Natural killer cell (primary cell): Measurements from ENCODE around the gene UBE2I. TPM values are rescaled to one million over a fixed set of nuclear protein-coding genes. Genes with fewer than 3 reads are reported as not detected.
A peak's percentile ranks its signal among the peaks of the same experiment; 100 is the strongest.

Source experiments
- ATAC-seq, 3 donors: fragments of 150-1000 bp in 2 of 3; fragments of 200-7000 bp in 1 of 3; cut with Tn5 transposase; 1 replicate in 1 of 3; 2 replicates in 2 of 3; pipeline ENCODE4 v1.10.0; 2021; ENCODE audit warnings: mild to moderate bottlenecking in 2 of 3, moderate library complexity in 2 of 3
- DNase-seq, 2 donors: peaks; one replicate each; pipeline versions ENCODE4 v3.0.0 to v3.0.0-alpha.2; 2013 to 2021; ENCODE audit warnings: mixed read lengths in 1 of 2
- H3K27ac ChIP-seq: one replicate; pipeline ENCODE4 v1.5.1; 2013; ENCODE audit warnings: mild to moderate bottlenecking, low read length
- H3K27me3 ChIP-seq: one replicate; pipeline ENCODE4 v1.6.1; 2013; ENCODE audit warnings: low read length; ENCODE audit not compliant: control insufficient read depth, insufficient read depth
- H3K36me3 ChIP-seq: one replicate; pipeline ENCODE4 v1.6.1; 2013; ENCODE audit warnings: low read length; ENCODE audit not compliant: control insufficient read depth, insufficient read depth
- H3K4me1 ChIP-seq: one replicate; pipeline ENCODE4 v1.6.1; 2013; ENCODE audit warnings: low read length; ENCODE audit not compliant: control insufficient read depth, insufficient read depth
- H3K4me3 ChIP-seq: one replicate; pipeline ENCODE4 v1.5.1; 2013; ENCODE audit warnings: low read length
- H3K9me3 ChIP-seq: one replicate; pipeline ENCODE4 v1.6.1; 2013; ENCODE audit warnings: low read length; ENCODE audit not compliant: control insufficient read depth, insufficient read depth
- H3K27ac Mint-ChIP-seq, 2 donors: one replicate each; pipeline ENCODE4 v1.8.0; 2022; ENCODE audit warnings: mild to moderate bottlenecking in 2 of 2, mixed read lengths in 2 of 2, moderate library complexity in 1 of 2
- H3K27me3 Mint-ChIP-seq, 2 donors: one replicate each; pipeline ENCODE4 v1.8.0; 2022; ENCODE audit warnings: low read depth in 2 of 2, mixed read lengths in 2 of 2
- H3K36me3 Mint-ChIP-seq: one replicate; pipeline ENCODE4 v1.8.0; 2022; ENCODE audit warnings: mixed read lengths
- H3K4me1 Mint-ChIP-seq, 2 donors: one replicate each; pipeline ENCODE4 v1.8.0; 2022; ENCODE audit warnings: mixed read lengths in 2 of 2
- H3K4me3 Mint-ChIP-seq: one replicate; pipeline ENCODE4 v1.8.0; 2022; ENCODE audit warnings: mild to moderate bottlenecking, moderate library complexity, mixed read lengths
- H3K9me3 Mint-ChIP-seq, 2 donors: one replicate each; pipeline ENCODE4 v1.8.0; 2022; ENCODE audit warnings: mixed read lengths in 2 of 2
- WGBS: methylation state at CpG from one replicate; pipeline ENCODE4 v1.1.7; 2013; ENCODE audit warnings: missing lambda C conversion rate; ENCODE audit not compliant: insufficient coverage; 5-methylcytosine and 5-hydroxymethylcytosine counted together
- intact Hi-C: fragments of 100-400 bp; cut with micrococcal nuclease; formaldehyde crosslinking; loops from one replicate; pipeline ENCODE4 v1.14.2; 2022
- total RNA-seq, 4 donors: library from RNA; stranded (reverse); fragments of 120-200 nt in 1 of 4; gene quantifications; one replicate each; pipeline versions ENCODE4 v1.2.3 to v1.2.4, GENCODE V29; 2013 to 2022
- TF ChIP-seq, protein P1 (sequence below): fragments of 200-600 bp; IDR thresholded peaks from one replicate; pipeline ENCODE4 v1.8.0; 2022; ENCODE audit warnings: antibody characterized with exemption

UBE2I gene
- total RNA-seq, 3 donors from 2014 or later (not counting 1 experiment from before 2014, with no cell fraction given), result 367 to 412 (median 383) TPM

GRCh38 chr16:1349351-1349750 lies 39.9 kb downstream of the UBE2I start:
- Mint-ChIP-seq H3K4me1 (peaks cover 18 to 35% of the 10 kb centered on the region in 2 donors), H3K4me3 (no peak overlapping the region), H3K27me3 (no peaks in the 10 kb centered on the region), H3K36me3 (no peaks in the 10 kb centered on the region), H3K27ac (no peak overlapping the region), H3K9me3 (no peaks in the 10 kb centered on the region)
- 96% methylated on average over 16 of the region's 16 CpGs for WGBS
- TF ChIP-seq, protein P1, sequence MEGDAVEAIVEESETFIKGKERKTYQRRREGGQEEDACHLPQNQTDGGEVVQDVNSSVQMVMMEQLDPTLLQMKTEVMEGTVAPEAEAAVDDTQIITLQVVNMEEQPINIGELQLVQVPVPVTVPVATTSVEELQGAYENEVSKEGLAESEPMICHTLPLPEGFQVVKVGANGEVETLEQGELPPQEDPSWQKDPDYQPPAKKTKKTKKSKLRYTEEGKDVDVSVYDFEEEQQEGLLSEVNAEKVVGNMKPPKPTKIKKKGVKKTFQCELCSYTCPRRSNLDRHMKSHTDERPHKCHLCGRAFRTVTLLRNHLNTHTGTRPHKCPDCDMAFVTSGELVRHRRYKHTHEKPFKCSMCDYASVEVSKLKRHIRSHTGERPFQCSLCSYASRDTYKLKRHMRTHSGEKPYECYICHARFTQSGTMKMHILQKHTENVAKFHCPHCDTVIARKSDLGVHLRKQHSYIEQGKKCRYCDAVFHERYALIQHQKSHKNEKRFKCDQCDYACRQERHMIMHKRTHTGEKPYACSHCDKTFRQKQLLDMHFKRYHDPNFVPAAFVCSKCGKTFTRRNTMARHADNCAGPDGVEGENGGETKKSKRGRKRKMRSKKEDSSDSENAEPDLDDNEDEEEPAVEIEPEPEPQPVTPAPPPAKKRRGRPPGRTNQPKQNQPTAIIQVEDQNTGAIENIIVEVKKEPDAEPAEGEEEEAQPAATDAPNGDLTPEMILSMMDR, result no peak
- Histone ChIP-seq H3K27me3 (no peaks in the 10 kb centered on the region), H3K9me3 (no peaks in the 10 kb centered on the region), H3K4me3 (no peak overlapping the region), H3K36me3 (peaks cover 12% of the 10 kb centered on the region), H3K27ac (no peak overlapping the region), H3K4me1 (peaks cover 25% of the 10 kb centered on the region)
- DNase-seq, result no peak
- no peak for ATAC-seq
- intact Hi-C loops, result no loop called here

- peaks cover 25% of the 10 kb centered on the region for H3K4me1 ChIP-seq
- intact Hi-C loops, result loop anchor here (10.0 kb wide), 1 partner anchor 355 kb away; the partner anchor contains the start of gene MAPK8IP3
- Mint-ChIP-seq H3K9me3 (no peaks in the 10 kb centered on the region), H3K36me3 (no peaks in the 10 kb centered on the region), H3K4me3 (peak overlapping the region; percentile 86), H3K4me1 (peaks cover 23 to 39% of the 10 kb centered on the region in 2 donors), H3K27ac (peak overlapping the region; percentile 43 to 80), H3K27me3 (no peaks in the 10 kb centered on the region)
- ATAC-seq, result no peak
- H3K27ac ChIP-seq, result no peak overlapping the region
- no peak for DNase-seq
- H3K27me3 ChIP-seq, result no peaks in the 10 kb centered on the region
- H3K36me3 ChIP-seq, result peaks cover 12% of the 10 kb centered on the region
- 95% methylated on average over 17 of the region's 17 CpGs for WGBS
- no peaks in the 10 kb centered on the region for H3K9me3 ChIP-seq
- H3K4me3 ChIP-seq, result no peak overlapping the region
- TF ChIP-seq, protein P1, result no peak
Measured at GRCh38 chr16:1349951-1350350, 40.5 kb downstream of the UBE2I start.

DNA sequence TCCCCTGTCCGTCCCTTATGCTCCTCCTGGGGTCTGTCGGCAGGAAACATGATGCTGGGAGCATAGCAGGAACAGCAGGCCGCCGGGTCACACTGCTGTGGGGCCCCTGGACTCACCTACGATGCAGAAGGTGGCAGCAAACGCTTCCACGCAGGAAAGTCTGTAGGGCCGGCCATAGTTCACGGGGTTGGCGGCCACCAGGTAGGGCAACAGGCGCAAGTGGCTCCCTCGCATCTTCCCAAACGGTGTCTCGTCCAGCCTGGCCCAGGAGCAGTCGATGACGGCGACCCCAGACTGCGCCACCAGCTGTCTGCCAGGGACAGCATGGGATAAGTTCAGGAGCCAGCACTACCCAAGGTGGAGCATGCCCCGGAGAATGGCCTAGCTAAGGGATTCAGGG lies 41.3 kb downstream of the UBE2I start:
- no peaks in the 10 kb centered on the region for H3K27me3 ChIP-seq
- TF ChIP-seq, protein P1, result no peak
- Mint-ChIP-seq H3K9me3 (no peaks in the 10 kb centered on the region), H3K4me1 (peaks cover 27 to 47% of the 10 kb centered on the region in 2 donors), H3K27ac (peak overlapping the region; percentile 43 to 80), H3K4me3 (peak overlapping the region; percentile 86), H3K27me3 (no peaks in the 10 kb centered on the region), H3K36me3 (no peaks in the 10 kb centered on the region)
- intact Hi-C loops, result loop anchor here (10.0 kb wide), 1 partner anchor 354 kb away; the partner anchor contains the start of gene MAPK8IP3
- no peak for DNase-seq
- no peak for ATAC-seq
- no peak overlapping the region for H3K27ac ChIP-seq
- peaks cover 12% of the 10 kb centered on the region for H3K36me3 ChIP-seq
- H3K9me3 ChIP-seq, result no peaks in the 10 kb centered on the region
- H3K4me1 ChIP-seq, result peaks cover 25% of the 10 kb centered on the region
- H3K4me3 ChIP-seq, result peak overlapping the region; percentile 24
- WGBS, result 92% methylated on average over 19 of the region's 19 CpGs

GRCh38 chr16:1351215-1351581 lies 41.8 kb downstream of the UBE2I start:
- H3K36me3 Mint-ChIP-seq, result no peaks in the 10 kb centered on the region
- intact Hi-C loops, result loop anchor here (10.0 kb wide), 1 partner anchor 354 kb away; the partner anchor contains the start of gene MAPK8IP3

More at GRCh38 chr16:1351215-1351581, 41.8 kb downstream of the UBE2I start:
- Mint-ChIP-seq H3K27ac (peak overlapping the region; percentile 43 to 80), H3K27me3 (no peaks in the 10 kb centered on the region), H3K9me3 (no peaks in the 10 kb centered on the region), H3K4me1 (peaks cover 27 to 52% of the 10 kb centered on the region in 2 donors), H3K4me3 (peak overlapping the region; percentile 86)
- WGBS, result 1% methylated on average over 35 of the region's 35 CpGs
- DNase-seq (peak in 1 of 2 donors; percentile 39), ATAC-seq (peak in 2 of 3 donors; percentile 2 to 13)
- Histone ChIP-seq H3K27me3 (no peaks in the 10 kb centered on the region), H3K27ac (peak overlapping the region; percentile 55), H3K36me3 (peaks cover 12% of the 10 kb centered on the region), H3K9me3 (no peaks in the 10 kb centered on the region), H3K4me1 (peaks cover 25% of the 10 kb centered on the region), H3K4me3 (peak overlapping the region; percentile 24)
- TF ChIP-seq, protein P1, result no peak
